GM12865 (cell line): ENCODE results near the gene KRT31.
A peak's percentile ranks its signal among the peaks of the same experiment; 100 is the strongest.

Experiments
- DNase-seq: peaks from one replicate; pipeline ENCODE4 v3.0.0; 2010; ENCODE audit warnings: low read depth
- H3K4me3 ChIP-seq: 2 replicates; pipeline ENCODE4 v1.5.1; 2011; ENCODE audit warnings: mild to moderate bottlenecking, low read depth, low read length, control low read depth
- CTCF ChIP-seq: IDR thresholded peaks from 2 replicates; pipeline ENCODE4 v1.5.1; 2011; ENCODE audit warnings: low read length, control low read depth, low read depth, inconsistent platforms; ENCODE audit not compliant: insufficient read depth; ENCODE audit errors: missing control alignments

The KRT31 gene

GRCh38 chr17:41419716-41420115 is 22.3 kb upstream of the KRT31 start:
- H3K4me3 ChIP-seq, result no peak overlapping the region
- no peak for TF ChIP-seq CTCF
- DNase-seq, result no peak

GRCh38 chr17:41418116-41418860 is 20.9 kb upstream of the KRT31 start:
- TF ChIP-seq CTCF, result no peak
- DNase-seq, result no peak
- no peak overlapping the region for H3K4me3 ChIP-seq

- TF ChIP-seq CTCF, result peak; percentile 54
- peak; percentile 5 for DNase-seq
- H3K4me3 ChIP-seq, result no peak overlapping the region
These were observed 20.2 kb upstream of the KRT31 start for GRCh38 chr17:41417576-41418015.

GRCh38 chr17:41417127-41417526 is 19.7 kb upstream of the KRT31 start:
- TF ChIP-seq CTCF, result no peak
- no peak overlapping the region for H3K4me3 ChIP-seq
- no peak for DNase-seq

- TF ChIP-seq CTCF, result no peak
- DNase-seq, result no peak
These were observed 19.1 kb upstream of the KRT31 start for GRCh38 chr17:41416479-41416878.

GRCh38 chr17:41415833-41416335 is 18.5 kb upstream of the KRT31 start:
- H3K4me3 ChIP-seq, result no peak overlapping the region
- TF ChIP-seq CTCF, result no peak
- no peak for DNase-seq

More at GRCh38 chr17:41416479-41416878, 19.1 kb upstream of the KRT31 start:
- no peak overlapping the region for H3K4me3 ChIP-seq

DNA sequence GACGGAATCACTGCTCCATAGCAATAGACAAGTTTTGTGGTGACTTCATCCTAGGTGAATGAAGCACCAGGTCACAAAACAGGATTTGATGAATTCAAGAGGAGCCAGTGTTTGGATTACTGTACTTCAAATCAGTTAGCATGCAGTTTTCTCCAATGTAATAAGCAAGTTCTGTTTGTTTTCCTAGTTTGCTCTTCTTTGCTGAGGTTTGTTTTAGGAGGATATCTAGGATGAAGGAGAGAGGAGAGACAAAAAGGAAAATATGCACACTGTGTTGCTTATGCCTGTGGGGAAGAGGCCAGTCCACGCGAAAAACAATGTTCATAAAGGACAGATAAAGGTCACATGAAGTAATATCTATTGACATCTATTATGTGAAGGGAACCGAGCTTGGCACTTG is 18.0 kb upstream of the KRT31 start:
- no peak for TF ChIP-seq CTCF
- DNase-seq, result no peak
- H3K4me3 ChIP-seq, result no peak overlapping the region
